Colonic mucosa (tissue), 4 donors: ENCODE results near the gene FILIP1L. TPM values are rescaled to one million over a fixed set of nuclear protein-coding genes. Genes with fewer than 3 reads are reported as not detected.

ENCODE experiments used
- DNase-seq: peaks from one replicate; pipeline ENCODE4 v3.0.0-alpha.2; 2020
- H3K27ac ChIP-seq: fragments of 200-600 bp; one replicate; pipeline ENCODE4 v1.8.0; 2021
- H3K27me3 ChIP-seq: fragments of 200-600 bp; one replicate; pipeline ENCODE4 v1.8.0; 2021
- H3K36me3 ChIP-seq: fragments of 200-600 bp; one replicate; pipeline ENCODE4 v1.8.0; 2021
- H3K4me1 ChIP-seq: fragments of 200-600 bp; one replicate; pipeline ENCODE4 v1.8.0; 2021; ENCODE audit warnings: mild to moderate bottlenecking
- H3K4me3 ChIP-seq: fragments of 200-600 bp; one replicate; pipeline ENCODE4 v1.8.0; 2021
- H3K9ac ChIP-seq, 2 donors: one replicate each; pipeline ENCODE4 v1.7.0; 2013; ENCODE audit warnings: control low read depth in 2 of 2, low read depth in 2 of 2, low read length in 2 of 2
- H3K9me3 ChIP-seq: fragments of 200-600 bp; one replicate; pipeline ENCODE4 v1.8.0; 2021
- CTCF ChIP-seq: fragments of 200-600 bp; IDR thresholded peaks from one replicate; pipeline ENCODE4 v1.8.0; 2022; ENCODE audit warnings: antibody characterized with exemption, mild to moderate bottlenecking
- intact Hi-C: fragments of 100-400 bp; cut with DNase I; formaldehyde crosslinking; loops from one replicate; pipeline ENCODE4 v1.14.1; 2022
- total RNA-seq, 2 donors: library from RNA; stranded (reverse); fragmentation: NEBNext Ultra II Directional in 1 of 2; extraction: Animal tissue kit (Norgen Biotek cat#: 25700) in 1 of 2; gene quantifications; one replicate each; pipeline ENCODE4 v1.2.1, GENCODE V29; 2021
- donor health status: healthy.
- donor health status: DM: no; HTN: no; CAD: no.
- donor health status: DM: no; HTN: no; CAD: no.

The FILIP1L gene
- total RNA-seq, 2 donors from 2014 or later = 3.7 to 29.0 TPM

DNA sequence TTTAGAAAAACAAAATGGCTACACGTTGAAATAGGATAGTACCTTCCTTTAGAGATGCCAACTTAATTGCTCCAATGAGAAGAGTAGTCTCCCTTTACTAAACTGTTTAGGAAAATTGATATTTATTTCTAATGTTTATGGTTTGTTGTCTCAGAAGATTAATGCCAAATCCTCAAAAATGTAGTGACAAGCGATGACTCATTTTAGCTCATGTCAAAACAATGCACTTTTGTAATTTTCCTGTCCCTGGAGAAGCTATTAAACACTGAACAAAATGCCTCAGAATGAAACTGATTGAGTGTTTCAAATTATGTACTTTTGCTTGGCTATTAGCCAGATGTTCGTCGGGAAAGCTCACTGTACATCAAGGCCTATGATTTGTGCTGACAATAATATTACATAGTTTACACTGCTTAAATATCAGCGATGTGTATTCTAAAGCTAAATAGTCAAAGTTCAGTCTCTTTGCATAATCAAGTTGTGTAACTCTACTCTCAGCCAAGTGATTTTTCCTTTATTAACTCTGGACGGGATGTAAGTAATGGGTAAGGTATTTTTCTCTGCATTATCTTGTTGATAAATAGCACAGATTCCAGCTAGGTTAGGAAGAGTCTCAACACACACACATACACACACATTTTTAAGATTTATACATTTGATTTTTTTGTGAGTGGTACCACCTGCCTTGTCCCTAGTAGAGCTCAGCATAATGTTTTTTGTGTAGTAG, 212.9 kb downstream of the FILIP1L start:
- no peaks in the 10 kb centered on the region for H3K27me3 ChIP-seq
- no peak for DNase-seq
- no peaks in the 10 kb centered on the region for H3K36me3 ChIP-seq
- no peak overlapping the region for H3K9ac ChIP-seq
- intact Hi-C loops = no loop called here
- H3K4me3 ChIP-seq = no peak overlapping the region
- H3K9me3 ChIP-seq = no peaks in the 10 kb centered on the region
- TF ChIP-seq CTCF = no peak
- no peaks in the 10 kb centered on the region for H3K4me1 ChIP-seq
- H3K27ac ChIP-seq = peak overlapping the region; percentile 18

- Histone ChIP-seq H3K27ac (no peak overlapping the region), H3K9me3 (no peaks in the 10 kb centered on the region), H3K4me1 (no peaks in the 10 kb centered on the region), H3K9ac (no peak overlapping the region), H3K36me3 (no peaks in the 10 kb centered on the region), H3K27me3 (no peaks in the 10 kb centered on the region), H3K4me3 (no peak overlapping the region)
- TF ChIP-seq CTCF = no peak
- intact Hi-C loops = no loop called here
- DNase-seq = no peak
Measured at GRCh38 chr3:99900248-99900647, 214.1 kb downstream of the FILIP1L start.

DNA sequence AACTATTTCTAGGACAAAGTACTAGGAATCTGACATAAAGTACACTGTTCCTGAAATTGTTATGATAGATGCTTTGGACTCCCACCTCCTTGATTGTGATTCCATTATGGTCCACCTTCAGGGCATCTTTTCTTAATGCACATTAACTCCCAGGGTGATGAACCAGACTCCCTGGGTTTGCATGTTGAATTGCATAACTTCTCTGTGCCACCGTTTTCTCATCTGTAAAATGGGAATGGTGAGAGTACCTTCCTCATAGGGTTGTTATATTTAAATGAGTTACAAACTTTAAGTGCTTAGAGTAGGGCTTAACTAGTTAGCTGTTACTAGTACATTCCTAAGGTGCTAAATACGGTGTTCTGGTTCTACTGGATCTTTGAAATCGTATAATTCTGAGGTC, 214.7 kb downstream of the FILIP1L start:
- TF ChIP-seq CTCF = no peak
- Histone ChIP-seq H3K27me3 (no peaks in the 10 kb centered on the region), H3K36me3 (no peaks in the 10 kb centered on the region), H3K4me3 (no peak overlapping the region), H3K4me1 (no peaks in the 10 kb centered on the region), H3K27ac (no peak overlapping the region), H3K9me3 (no peaks in the 10 kb centered on the region), H3K9ac (no peak overlapping the region)
- no peak for DNase-seq
- intact Hi-C loops = no loop called here

DNA sequence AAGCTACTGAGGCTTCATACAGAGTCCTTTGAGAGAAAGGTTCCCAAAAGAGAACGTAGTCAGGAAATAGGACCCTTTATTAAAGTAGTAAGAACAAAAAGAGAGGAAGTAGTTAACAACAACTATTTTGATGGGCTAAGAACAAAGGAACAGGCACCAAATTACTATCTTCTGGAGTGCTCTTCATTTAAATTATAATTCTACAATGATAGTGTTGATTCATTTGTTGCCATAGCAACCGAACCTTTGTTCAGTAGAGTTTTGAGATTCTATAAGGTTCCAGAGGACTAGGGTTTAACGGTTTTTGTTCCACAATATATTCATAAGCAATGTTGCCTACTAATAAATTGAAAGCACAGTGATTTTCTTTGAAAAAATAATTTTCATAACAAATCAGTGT, 217.8 kb downstream of the FILIP1L start:
- intact Hi-C loops = no loop called here
- H3K9ac ChIP-seq = no peak overlapping the region
- H3K4me1 ChIP-seq = no peaks in the 10 kb centered on the region
- no peak overlapping the region for H3K4me3 ChIP-seq
- H3K36me3 ChIP-seq = no peaks in the 10 kb centered on the region
- no peaks in the 10 kb centered on the region for H3K27me3 ChIP-seq
- no peak for TF ChIP-seq CTCF
- no peak overlapping the region for H3K27ac ChIP-seq
- DNase-seq = no peak
- H3K9me3 ChIP-seq = no peaks in the 10 kb centered on the region

DNA sequence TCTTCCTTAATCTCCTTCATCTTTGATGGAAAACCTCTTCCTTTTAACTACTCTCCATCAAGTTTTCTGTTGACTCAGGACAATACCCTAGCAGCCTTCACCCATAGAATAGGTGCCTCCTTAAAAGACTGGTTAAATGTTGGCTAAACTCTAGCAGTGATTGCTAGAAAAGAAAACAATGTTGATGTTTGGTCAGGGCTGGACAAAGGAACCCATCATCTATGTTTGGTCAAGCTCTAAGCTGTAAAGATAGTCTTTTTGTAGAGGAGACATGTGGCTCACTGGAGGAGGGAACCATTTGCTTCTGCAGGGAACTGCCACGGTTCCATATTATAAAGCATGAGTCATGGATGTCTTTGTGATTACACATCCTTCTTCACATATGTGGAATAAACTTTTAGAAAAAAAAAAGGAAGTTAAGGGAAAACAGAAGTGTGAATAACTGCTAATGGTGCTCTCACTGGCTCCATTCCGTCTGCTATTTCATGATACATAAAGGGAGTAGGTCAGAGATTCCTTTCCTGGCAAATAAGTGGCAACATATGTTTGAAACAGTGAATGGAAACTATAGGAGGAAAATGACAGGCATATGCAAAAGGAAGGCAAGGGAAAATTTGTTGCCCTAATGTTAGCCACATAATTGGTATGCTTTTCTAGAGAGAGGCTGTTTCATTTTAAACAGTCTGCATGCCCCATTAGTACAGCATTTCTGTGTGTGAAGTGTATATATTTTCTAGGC, 218.4 kb downstream of the FILIP1L start:
- Histone ChIP-seq H3K27ac (peak overlapping the region; percentile 5), H3K36me3 (no peaks in the 10 kb centered on the region), H3K4me1 (no peaks in the 10 kb centered on the region), H3K9ac (no peak overlapping the region), H3K9me3 (no peaks in the 10 kb centered on the region), H3K4me3 (no peak overlapping the region), H3K27me3 (no peaks in the 10 kb centered on the region)
- intact Hi-C loops = no loop called here
- no peak for DNase-seq
- no peak for TF ChIP-seq CTCF
